Superior temporal gyrus (tissue), 1 donor: ENCODE data around the gene PER2.
"Not testable (repeated sequence)": the region's sequence is repeated elsewhere in the genome, so short reads cannot be mapped to it uniquely, and the experiment has no call there.

Source experiments
- DNase-seq: peaks from one replicate; pipeline ENCODE4 v3.0.0-alpha.2; 2016; ENCODE audit errors: extremely low spot score

The PER2 gene

GRCh38 chr2:238286987-238287736 is 1.2 kb downstream of the PER2 start:
- DNase-seq: peak; percentile 54

GRCh38 chr2:238286551-238286950 is 1.9 kb downstream of the PER2 start:
- DNase-seq: peak; percentile 36

- peak; percentile 25 for DNase-seq
These were observed 2.3 kb downstream of the PER2 start for GRCh38 chr2:238286095-238286494.

GRCh38 chr2:238285653-238286082 is 2.7 kb downstream of the PER2 start:
- DNase-seq: peak; percentile 49

- DNase-seq: no peak
These were observed 3.5 kb downstream of the PER2 start for GRCh38 chr2:238284802-238285515.

GRCh38 chr2:238282861-238283738 is 5.3 kb downstream of the PER2 start:
- no peak for DNase-seq

- DNase-seq: no peak
These were observed 6.5 kb downstream of the PER2 start for GRCh38 chr2:238281826-238282480.

GRCh38 chr2:238280083-238280825 is 8.2 kb downstream of the PER2 start:
- no peak for DNase-seq

GRCh38 chr2:238279324-238279682 is 9.1 kb downstream of the PER2 start:
- DNase-seq: no peak

GRCh38 chr2:238278626-238279323 is 9.6 kb downstream of the PER2 start:
- no peak for DNase-seq

GRCh38 chr2:238277695-238278094 is 10.7 kb downstream of the PER2 start:
- no peak for DNase-seq

- DNase-seq: no peak
These were observed 14.1 kb downstream of the PER2 start for GRCh38 chr2:238274152-238274865.

GRCh38 chr2:238273433-238273832 is 15.0 kb downstream of the PER2 start:
- DNase-seq: not testable (repeated sequence)

- no peak for DNase-seq
These were observed 16.3 kb downstream of the PER2 start for GRCh38 chr2:238272156-238272555.

- not testable (repeated sequence) for DNase-seq
These were observed 16.7 kb downstream of the PER2 start for GRCh38 chr2:238271686-238272085.

GRCh38 chr2:238271061-238271554 is 17.3 kb downstream of the PER2 start:
- DNase-seq: no peak

GRCh38 chr2:238270606-238271005 is 17.8 kb downstream of the PER2 start:
- no peak for DNase-seq

- DNase-seq: no peak
These were observed 18.7 kb downstream of the PER2 start for GRCh38 chr2:238269741-238270140.

- DNase-seq: no peak
These were observed 20.3 kb downstream of the PER2 start for GRCh38 chr2:238267884-238268680.
